Measurements from ENCODE around the gene FOXO3.

FOXO3 gene

DNA sequence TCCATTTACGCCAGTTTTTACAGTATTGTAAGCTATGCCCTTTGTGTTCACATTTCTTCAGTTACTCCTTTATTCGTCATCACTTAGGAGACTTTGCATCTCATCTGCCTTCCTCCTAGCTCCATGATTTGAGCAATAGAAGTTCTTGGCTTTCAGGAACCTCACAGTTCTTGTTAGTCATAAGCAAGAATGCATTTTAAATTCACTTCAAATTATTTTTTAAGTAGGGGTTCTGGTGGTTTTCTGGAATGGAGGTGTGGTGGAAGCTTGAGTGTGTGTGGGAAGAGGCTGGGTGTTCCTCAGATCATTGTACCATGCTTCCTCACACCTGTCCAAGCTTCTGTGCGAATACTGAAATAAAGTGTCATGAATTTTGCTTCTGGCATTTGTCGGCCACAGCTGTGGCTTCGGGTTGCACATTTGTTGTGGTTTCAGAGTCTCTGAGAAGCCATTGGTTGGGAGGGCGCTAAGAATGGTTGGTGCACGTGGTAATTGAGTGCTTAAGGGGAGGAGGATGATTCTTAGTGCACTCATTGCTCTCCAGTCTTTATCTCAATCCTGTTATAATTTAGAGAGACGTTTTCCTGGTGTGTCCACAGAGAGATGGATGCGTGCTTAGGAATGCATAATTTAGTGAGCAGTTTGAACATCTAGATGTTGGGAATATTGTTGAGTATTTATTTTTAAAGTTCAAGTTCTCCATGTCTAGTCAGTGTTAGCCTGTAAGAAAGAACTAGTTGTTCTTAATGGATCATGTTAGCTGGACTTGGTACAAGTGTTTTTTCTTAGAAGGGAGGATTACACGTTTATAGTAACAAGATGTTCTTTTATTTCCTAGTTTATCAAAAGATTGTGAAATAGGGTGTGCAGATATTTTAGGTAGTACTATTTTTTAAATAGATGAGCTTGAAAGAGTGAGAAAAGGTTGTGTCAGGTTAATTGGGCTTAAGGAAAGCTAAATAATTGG, 31.9 kb downstream of the FOXO3 start:
- Histone ChIP-seq H3K36me3 (ENCODE audit: control insufficient read depth, insufficient read depth, low read length) (no peaks in the 10 kb centered on the region), H3K4me1 (ENCODE audit: control insufficient read depth, insufficient read depth, low read length) (peaks cover 77% of the 10 kb centered on the region), H3K27me3 (ENCODE audit: control insufficient read depth, insufficient read depth, low read length) (no peaks in the 10 kb centered on the region), H3K9ac (ENCODE audit: low read length) (no peak overlapping the region), H3K4me3 (ENCODE audit: low read length) (no peak overlapping the region), H3K9me3 (ENCODE audit: control insufficient read depth, low read length) (no peaks in the 10 kb centered on the region)

DNA sequence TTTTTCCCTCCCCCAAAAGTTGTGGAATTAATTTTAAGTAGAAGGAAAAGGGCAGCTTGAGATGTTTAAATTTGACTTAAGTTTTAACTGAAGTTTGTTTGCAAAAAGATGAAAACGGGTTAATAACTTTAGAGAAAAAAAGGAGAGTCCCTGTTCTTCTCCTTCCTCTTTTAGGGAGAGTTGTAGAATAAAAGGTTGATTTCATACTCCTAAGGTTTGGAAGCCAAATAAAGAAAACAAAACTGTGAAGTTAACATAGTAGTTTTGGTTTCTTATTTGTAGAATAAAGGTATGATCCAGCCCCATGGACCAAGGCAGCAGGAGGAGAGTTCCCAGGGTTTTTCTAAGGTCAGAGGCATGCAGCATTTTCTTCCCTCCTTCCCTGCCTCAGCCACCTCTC, 33.4 kb downstream of the FOXO3 start:
- Histone ChIP-seq H3K4me3 (ENCODE audit: low read length) (no peak overlapping the region), H3K9ac (ENCODE audit: low read length) (no peak overlapping the region), H3K36me3 (ENCODE audit: control insufficient read depth, insufficient read depth, low read length) (no peaks in the 10 kb centered on the region), H3K4me1 (ENCODE audit: control insufficient read depth, insufficient read depth, low read length) (peaks cover 71% of the 10 kb centered on the region), H3K9me3 (ENCODE audit: control insufficient read depth, low read length) (no peaks in the 10 kb centered on the region), H3K27me3 (ENCODE audit: control insufficient read depth, insufficient read depth, low read length) (no peaks in the 10 kb centered on the region)

DNA sequence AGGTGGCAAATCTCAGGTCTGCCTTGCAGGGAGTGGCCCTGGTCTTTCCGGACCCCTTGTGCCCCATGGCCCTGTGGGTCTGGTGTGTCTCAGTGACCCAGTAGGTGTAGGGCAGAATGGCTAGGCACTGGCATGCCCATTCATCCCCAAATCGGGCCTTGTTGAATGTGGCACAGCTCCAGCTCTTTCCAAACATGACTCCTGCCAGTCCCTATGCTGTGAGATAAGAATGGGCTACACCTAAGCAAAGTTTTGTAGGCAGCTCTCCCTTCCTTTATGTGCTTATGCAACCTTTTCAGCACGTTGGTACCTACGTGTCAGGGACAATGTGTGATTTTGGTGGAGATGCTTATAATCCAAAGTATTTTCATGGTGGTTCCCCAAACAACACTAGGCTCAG, 33.9 kb downstream of the FOXO3 start:
- Histone ChIP-seq H3K9ac (ENCODE audit: low read length) (no peak overlapping the region), H3K4me3 (ENCODE audit: low read length) (no peak overlapping the region), H3K9me3 (ENCODE audit: control insufficient read depth, low read length) (no peaks in the 10 kb centered on the region), H3K36me3 (ENCODE audit: control insufficient read depth, insufficient read depth, low read length) (no peaks in the 10 kb centered on the region), H3K4me1 (ENCODE audit: control insufficient read depth, insufficient read depth, low read length) (peaks cover 66% of the 10 kb centered on the region), H3K27me3 (ENCODE audit: control insufficient read depth, insufficient read depth, low read length) (no peaks in the 10 kb centered on the region)

DNA sequence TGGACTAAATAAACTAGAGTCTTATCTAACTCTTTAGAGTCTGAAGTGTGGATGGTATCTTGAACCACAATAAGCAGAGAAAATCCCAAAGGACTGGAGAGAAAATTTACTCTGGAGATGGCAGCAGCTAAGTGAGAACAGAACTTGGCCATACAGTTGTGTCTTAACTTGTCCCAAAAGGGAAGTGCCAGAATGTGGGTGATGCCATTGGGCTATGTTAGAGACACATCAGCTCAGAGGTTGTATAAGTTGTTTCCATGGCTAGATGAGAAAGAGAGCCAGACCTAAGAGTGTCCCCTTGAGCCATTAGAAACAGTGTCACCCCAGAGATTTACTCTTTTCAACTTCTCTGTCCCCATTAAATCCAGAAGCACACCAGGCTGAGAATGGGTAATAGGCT, 36.2 kb downstream of the FOXO3 start:
- no peak overlapping the region for H3K9ac ChIP-seq (ENCODE audit: low read length)
- H3K36me3 ChIP-seq (ENCODE audit: control insufficient read depth, insufficient read depth, low read length), result no peaks in the 10 kb centered on the region
- no peaks in the 10 kb centered on the region for H3K27me3 ChIP-seq (ENCODE audit: control insufficient read depth, insufficient read depth, low read length)
- no peak overlapping the region for H3K4me3 ChIP-seq (ENCODE audit: low read length)
- no peaks in the 10 kb centered on the region for H3K9me3 ChIP-seq (ENCODE audit: control insufficient read depth, low read length)
- peaks cover 47% of the 10 kb centered on the region for H3K4me1 ChIP-seq (ENCODE audit: control insufficient read depth, insufficient read depth, low read length)

DNA sequence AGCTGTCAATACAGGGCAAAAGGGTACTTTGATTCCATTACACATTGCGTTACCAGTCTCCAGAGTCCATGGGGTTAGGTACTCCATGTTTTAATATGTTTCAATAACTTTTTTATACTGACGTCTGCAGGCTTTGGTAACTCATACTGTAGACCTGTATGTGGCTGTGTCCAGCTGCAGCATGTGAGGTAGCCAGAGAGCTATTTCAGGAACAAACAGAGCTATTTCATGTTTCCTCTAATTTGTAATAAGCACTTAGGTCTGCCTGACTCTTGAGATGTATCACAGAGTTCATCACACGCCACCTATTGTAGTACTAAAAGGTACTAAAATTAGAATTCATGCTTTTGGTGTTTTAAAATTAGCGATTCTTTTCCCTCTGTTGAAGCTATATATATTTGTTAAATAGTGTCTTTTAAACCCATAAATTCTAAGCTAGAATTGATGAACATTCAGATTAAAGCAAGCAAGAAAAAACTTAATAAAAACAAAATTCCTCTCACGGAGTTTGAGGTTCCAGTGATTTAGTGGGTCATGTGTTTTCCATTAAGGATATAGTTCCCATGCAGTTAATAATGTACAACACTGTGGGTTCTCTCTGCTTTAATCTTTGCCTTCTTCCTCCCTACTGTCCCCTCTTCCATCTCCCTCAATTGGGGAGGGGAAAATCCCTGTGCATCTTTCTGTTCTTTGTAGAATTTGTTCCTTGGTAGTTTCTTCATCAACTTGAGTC, 37.0 kb downstream of the FOXO3 start:
- no peak overlapping the region for H3K9ac ChIP-seq (ENCODE audit: low read length)

DNA sequence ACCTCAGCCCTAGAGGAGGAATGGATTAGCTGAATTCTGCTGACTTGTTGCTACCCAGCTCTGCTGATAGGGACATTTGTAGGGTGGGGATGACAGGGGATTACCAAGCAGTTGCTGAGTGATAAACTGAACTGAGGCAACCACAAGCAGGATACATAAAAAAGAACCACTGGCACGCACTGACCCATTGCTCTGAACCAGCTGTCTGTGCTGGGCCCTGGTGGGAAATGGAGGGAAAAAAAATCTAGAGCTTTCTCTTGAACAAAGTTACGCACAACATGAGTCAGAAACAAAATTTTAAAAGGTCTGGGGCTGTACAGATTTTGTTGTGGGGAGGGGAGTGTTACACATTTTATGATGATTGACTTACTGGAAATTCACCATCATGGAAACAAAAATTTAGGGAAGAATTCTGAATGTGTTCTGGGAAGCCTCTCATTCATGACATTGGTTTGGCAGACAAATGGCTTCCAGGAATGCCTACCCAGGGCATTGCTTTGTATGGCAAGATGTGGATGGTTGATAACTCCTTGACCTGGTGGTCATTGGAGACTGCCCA, 37.7 kb downstream of the FOXO3 start:
- no peak overlapping the region for H3K9ac ChIP-seq (ENCODE audit: low read length)
- H3K9me3 ChIP-seq (ENCODE audit: control insufficient read depth, low read length), result no peaks in the 10 kb centered on the region
- no peaks in the 10 kb centered on the region for H3K27me3 ChIP-seq (ENCODE audit: control insufficient read depth, insufficient read depth, low read length)
- H3K4me3 ChIP-seq (ENCODE audit: low read length), result no peak overlapping the region
- no peaks in the 10 kb centered on the region for H3K36me3 ChIP-seq (ENCODE audit: control insufficient read depth, insufficient read depth, low read length)
- H3K4me1 ChIP-seq (ENCODE audit: control insufficient read depth, insufficient read depth, low read length), result peaks cover 37% of the 10 kb centered on the region

More for the DNA sequence above, 37.0 kb downstream of the FOXO3 start:
- Histone ChIP-seq H3K4me3 (ENCODE audit: low read length) (no peak overlapping the region), H3K4me1 (ENCODE audit: control insufficient read depth, insufficient read depth, low read length) (peaks cover 39% of the 10 kb centered on the region), H3K9me3 (ENCODE audit: control insufficient read depth, low read length) (no peaks in the 10 kb centered on the region), H3K27me3 (ENCODE audit: control insufficient read depth, insufficient read depth, low read length) (no peaks in the 10 kb centered on the region), H3K36me3 (ENCODE audit: control insufficient read depth, insufficient read depth, low read length) (no peaks in the 10 kb centered on the region)

DNA sequence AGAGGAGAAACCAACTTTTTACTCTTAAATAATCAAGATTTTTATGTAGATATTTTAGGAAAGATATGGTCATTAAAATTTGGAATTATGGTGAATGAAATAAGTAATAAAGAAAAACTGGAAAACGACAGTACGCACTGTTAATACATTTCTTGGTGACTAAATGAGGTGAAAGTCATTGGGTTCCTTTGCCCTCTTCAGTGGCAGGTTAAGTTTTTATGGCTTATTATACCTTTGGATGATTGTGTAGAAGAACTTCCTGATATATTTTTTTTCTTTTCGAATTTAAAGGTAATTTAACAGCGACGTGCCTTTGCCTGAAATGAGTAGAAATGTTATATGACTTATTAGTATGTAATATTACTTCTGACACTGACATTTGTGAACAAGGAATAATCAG, 43.4 kb downstream of the FOXO3 start:
- H3K9me3 ChIP-seq (ENCODE audit: control insufficient read depth, low read length), result no peaks in the 10 kb centered on the region
- no peak overlapping the region for H3K4me3 ChIP-seq (ENCODE audit: low read length)
- no peaks in the 10 kb centered on the region for H3K36me3 ChIP-seq (ENCODE audit: control insufficient read depth, insufficient read depth, low read length)
- no peaks in the 10 kb centered on the region for H3K27me3 ChIP-seq (ENCODE audit: control insufficient read depth, insufficient read depth, low read length)
- peaks cover 14% of the 10 kb centered on the region for H3K4me1 ChIP-seq (ENCODE audit: control insufficient read depth, insufficient read depth, low read length)
- no peak overlapping the region for H3K9ac ChIP-seq (ENCODE audit: low read length)

DNA sequence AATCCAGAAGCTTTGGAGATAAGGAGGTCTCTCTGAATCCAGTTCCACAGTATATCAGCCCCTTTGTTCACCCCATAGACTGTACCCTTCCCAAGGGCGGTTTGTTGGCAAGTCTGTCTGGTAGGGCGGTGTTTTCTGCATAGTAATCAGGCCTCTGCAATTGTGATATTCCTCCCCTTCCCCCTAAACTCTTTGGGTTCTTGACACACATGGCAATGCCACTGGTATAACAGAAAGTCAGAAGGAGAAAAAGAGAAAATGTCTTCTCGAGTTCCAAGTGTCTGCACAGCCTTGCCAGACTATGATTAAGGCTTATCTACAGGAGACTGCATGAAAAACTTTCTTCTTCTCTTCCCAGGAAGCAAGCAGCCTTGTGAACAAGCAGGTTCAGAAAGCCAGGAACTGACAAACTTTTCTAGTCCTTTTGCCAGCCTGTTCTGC, 45.6 kb downstream of the FOXO3 start:
- no peaks in the 10 kb centered on the region for H3K36me3 ChIP-seq (ENCODE audit: control insufficient read depth, insufficient read depth, low read length)
- no peak overlapping the region for H3K4me3 ChIP-seq (ENCODE audit: low read length)
- H3K9me3 ChIP-seq (ENCODE audit: control insufficient read depth, low read length), result no peaks in the 10 kb centered on the region
- no peaks in the 10 kb centered on the region for H3K27me3 ChIP-seq (ENCODE audit: control insufficient read depth, insufficient read depth, low read length)
- no peak overlapping the region for H3K9ac ChIP-seq (ENCODE audit: low read length)
- H3K4me1 ChIP-seq (ENCODE audit: control insufficient read depth, insufficient read depth, low read length), result peaks cover 25% of the 10 kb centered on the region

DNA sequence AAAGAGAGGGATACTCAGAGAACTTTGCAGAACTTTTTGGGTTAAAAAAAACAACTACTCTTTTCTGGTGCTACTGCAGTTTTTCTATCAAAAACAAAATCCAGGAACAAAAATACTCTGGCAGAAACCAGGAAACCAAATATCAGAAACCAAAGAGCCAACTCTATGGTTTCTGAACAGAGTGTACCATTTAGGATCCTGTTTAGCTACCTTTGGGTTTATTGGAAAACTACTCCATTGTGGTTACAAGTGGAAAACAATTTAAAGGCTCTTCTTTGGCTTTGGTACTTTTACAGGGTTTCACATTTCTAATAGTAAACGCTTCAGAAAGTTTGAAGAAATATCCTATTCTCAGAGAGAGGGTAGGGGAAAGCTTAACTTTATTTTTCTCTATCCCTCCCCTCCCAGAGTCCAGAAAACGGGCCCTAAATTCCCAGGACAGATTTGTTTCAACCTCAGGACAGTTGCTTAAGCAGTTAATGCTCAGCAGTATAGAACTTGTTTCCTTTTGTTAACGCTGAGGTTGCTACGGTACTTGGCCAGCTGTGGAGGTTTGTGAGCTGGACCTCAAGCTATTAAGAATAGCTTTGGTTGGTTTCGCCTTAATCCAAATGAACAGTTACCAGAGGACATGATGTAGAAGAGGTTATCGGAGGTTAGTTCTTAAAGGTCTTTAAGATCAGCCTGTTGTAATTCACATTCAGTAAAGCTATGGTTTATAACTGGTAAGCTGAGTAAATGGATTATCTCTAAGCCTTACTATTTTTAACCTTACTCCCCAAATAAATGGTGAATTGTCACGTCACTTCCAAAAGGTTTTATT, 47.9 kb downstream of the FOXO3 start:
- no peaks in the 10 kb centered on the region for H3K9me3 ChIP-seq (ENCODE audit: control insufficient read depth, low read length)
- no peak overlapping the region for H3K4me3 ChIP-seq (ENCODE audit: low read length)
- H3K4me1 ChIP-seq (ENCODE audit: control insufficient read depth, insufficient read depth, low read length), result peaks cover 25% of the 10 kb centered on the region

DNA sequence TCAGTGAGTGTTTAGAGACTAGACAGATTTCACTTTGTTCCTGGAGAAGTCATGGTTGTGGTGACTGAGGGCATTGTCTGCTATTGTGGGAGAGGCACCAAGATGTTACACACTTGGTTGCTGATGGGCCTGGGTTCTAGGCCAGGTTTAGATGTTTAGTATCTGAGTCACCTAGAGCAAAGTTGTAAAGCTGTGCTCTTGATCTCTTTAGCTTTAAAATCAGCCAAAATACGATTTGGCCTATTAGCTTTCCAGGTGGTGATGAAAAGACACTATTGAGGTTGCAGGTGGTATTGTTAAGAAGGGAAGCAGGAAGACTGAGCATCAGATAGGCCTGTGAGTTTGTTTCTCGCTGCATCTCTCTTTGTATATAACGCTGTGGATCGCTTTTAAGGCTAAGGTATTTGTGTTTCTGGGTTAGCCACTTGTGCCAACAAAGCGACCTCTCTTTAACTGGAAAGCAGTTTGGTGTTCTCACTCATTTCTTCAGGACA, 48.6 kb downstream of the FOXO3 start:
- Histone ChIP-seq H3K9ac (ENCODE audit: low read length) (no peak overlapping the region), H3K4me3 (ENCODE audit: low read length) (no peak overlapping the region), H3K4me1 (ENCODE audit: control insufficient read depth, insufficient read depth, low read length) (peaks cover 25% of the 10 kb centered on the region), H3K27me3 (ENCODE audit: control insufficient read depth, insufficient read depth, low read length) (no peaks in the 10 kb centered on the region), H3K36me3 (ENCODE audit: control insufficient read depth, insufficient read depth, low read length) (no peaks in the 10 kb centered on the region), H3K9me3 (ENCODE audit: control insufficient read depth, low read length) (no peaks in the 10 kb centered on the region)

More for the DNA sequence above, 47.9 kb downstream of the FOXO3 start:
- Histone ChIP-seq H3K36me3 (ENCODE audit: control insufficient read depth, insufficient read depth, low read length) (no peaks in the 10 kb centered on the region), H3K27me3 (ENCODE audit: control insufficient read depth, insufficient read depth, low read length) (no peaks in the 10 kb centered on the region), H3K9ac (ENCODE audit: low read length) (no peak overlapping the region)

DNA sequence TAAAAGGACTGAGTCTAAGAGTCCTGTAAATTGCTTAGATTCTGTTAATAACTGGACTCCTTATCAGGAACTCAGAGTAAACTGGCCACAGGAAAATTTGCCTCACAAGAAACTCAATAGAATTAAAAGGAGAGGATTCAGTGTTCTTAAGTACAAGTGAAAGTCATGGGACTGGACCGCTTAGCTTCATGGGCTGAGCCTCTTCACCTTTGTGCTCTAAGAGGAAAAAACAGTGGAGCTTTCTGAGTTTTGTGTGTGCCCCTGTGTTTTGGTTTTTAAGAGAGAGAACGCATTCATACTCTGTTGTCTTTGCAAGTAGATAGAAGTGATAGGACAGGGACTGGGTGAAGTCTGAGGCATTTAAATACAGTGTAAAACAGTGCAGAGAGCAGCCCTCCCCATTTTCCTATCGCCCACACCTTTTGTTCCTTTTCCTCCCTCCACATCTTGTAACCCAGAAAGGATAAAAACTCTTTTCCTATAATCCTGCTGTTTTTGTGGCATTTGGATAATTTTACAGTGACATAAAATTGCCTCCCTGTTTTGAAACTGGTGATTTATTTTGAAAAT, 49.6 kb downstream of the FOXO3 start:
- no peaks in the 10 kb centered on the region for H3K36me3 ChIP-seq (ENCODE audit: control insufficient read depth, insufficient read depth, low read length)
- no peak overlapping the region for H3K4me3 ChIP-seq (ENCODE audit: low read length)
- H3K27me3 ChIP-seq (ENCODE audit: control insufficient read depth, insufficient read depth, low read length), result no peaks in the 10 kb centered on the region
- H3K9me3 ChIP-seq (ENCODE audit: control insufficient read depth, low read length), result no peaks in the 10 kb centered on the region
- H3K9ac ChIP-seq (ENCODE audit: low read length), result no peak overlapping the region
- peaks cover 25% of the 10 kb centered on the region for H3K4me1 ChIP-seq (ENCODE audit: control insufficient read depth, insufficient read depth, low read length)

All from mucosa of stomach (tissue), 1 donor.